ENCODE measurements around the gene ADGRV1.

GRCh38 chr5:91052977-91053740 is 494.6 kb downstream of the ADGRV1 start:
- TF ChIP-seq CTCF (IDR thresholded peaks at IDR 0.05), result no peak
- no peak for TF ChIP-seq POLR2A (IDR thresholded peaks at IDR 0.05)
